ENCODE results near the gene MICAL1.

DNA sequence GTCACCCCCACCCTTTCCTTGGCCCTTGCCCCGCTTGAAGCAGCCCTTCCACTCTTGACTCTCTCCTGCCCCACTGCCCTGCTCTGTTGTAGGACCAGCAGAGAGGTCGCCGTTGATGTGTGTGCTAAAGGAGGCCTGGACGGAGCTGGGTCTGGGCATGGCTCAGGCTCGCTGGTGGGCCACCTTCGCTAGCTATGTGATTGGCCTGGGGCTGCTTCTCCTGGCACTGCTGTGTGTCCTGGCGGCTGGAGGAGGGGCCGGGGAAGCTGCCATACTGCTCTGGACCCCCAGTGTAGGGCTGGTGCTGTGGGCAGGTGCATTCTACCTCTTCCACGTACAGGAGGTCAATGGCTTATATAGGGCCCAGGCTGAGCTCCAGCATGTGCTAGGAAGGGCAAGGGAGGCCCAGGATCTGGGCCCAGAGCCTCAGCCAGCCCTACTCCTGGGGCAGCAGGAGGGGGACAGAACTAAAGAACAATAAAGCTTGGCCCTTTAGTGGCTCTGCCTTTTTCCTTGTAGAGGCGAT lies 12.1 kb downstream of the MICAL1 start:
- TF ChIP-seq GATA2 (IDR thresholded peaks at IDR 0.05; ENCODE audit: low read depth, low read length) (no peak), GATA3 (IDR thresholded peaks at IDR 0.05; ENCODE audit: low read depth, low read length) (no peak)

Data from SH-SY5Y (cell line).